ENCODE measurements around the gene CCL7. TPM values are rescaled to one million over a fixed set of nuclear protein-coding genes. Genes with fewer than 3 reads are reported as not detected.

CCL7 gene
- polyA plus RNA-seq, 3 donors from 2014 or later = not detected

GRCh38 chr17:34236281-34236892 is 33.6 kb upstream of the CCL7 start:
- Mint-ChIP-seq H3K27me3 (ENCODE audit: low read depth in 3 of 3) (peaks cover 2 to 11% (median 10%) of the 10 kb centered on the region in 3 donors), H3K36me3 (no peaks in the 10 kb centered on the region)

DNA sequence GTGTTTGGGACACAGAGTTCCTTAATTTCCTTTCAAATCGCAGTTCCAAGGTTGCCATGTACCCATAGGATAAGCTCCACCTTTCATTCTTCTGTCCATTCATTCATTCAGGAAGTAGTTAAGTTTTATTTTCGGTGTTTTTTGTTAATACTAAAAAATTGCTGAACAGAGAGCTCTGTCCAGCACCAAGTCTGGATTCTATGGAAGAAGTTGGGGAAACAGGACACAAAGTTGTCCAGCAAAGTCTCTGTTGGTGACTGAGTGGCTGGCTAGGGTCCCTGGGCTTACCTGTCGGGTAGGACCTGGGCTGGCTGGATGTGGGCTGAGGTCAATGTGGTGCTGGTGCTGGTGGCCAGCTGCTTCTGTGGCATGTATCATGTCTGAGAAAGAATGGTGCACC is 32.6 kb upstream of the CCL7 start:
- no peaks in the 10 kb centered on the region for H3K9me3 Mint-ChIP-seq
- H3K27ac Mint-ChIP-seq = peak overlapping the region in 1 of 6 donors; percentile 78

More at GRCh38 chr17:34236281-34236892, 33.6 kb upstream of the CCL7 start:
- Mint-ChIP-seq H3K4me1 (no peaks in the 10 kb centered on the region), H3K27ac (no peak overlapping the region), H3K9me3 (no peaks in the 10 kb centered on the region), H3K4me3 (no peak overlapping the region)
- no peak for DNase-seq

GRCh38 chr17:34241062-34241461 is 29.0 kb upstream of the CCL7 start:
- no peak overlapping the region for H3K27ac Mint-ChIP-seq
- H3K27me3 Mint-ChIP-seq (ENCODE audit: low read depth in 3 of 3) = peaks cover 2 to 6% (median 5%) of the 10 kb centered on the region in 3 donors
- no peak overlapping the region for H3K4me3 Mint-ChIP-seq
- H3K36me3 Mint-ChIP-seq = no peaks in the 10 kb centered on the region
- no peak for DNase-seq
- H3K9me3 Mint-ChIP-seq = no peaks in the 10 kb centered on the region
- no peaks in the 10 kb centered on the region for H3K4me1 Mint-ChIP-seq

More for the DNA sequence above, 32.6 kb upstream of the CCL7 start:
- H3K4me1 Mint-ChIP-seq = no peaks in the 10 kb centered on the region
- no peak for DNase-seq
- H3K27me3 Mint-ChIP-seq (ENCODE audit: low read depth in 3 of 3) = peaks cover 2 to 10% (median 9%) of the 10 kb centered on the region in 3 donors
- H3K36me3 Mint-ChIP-seq = no peaks in the 10 kb centered on the region
- H3K4me3 Mint-ChIP-seq = no peak overlapping the region

DNA sequence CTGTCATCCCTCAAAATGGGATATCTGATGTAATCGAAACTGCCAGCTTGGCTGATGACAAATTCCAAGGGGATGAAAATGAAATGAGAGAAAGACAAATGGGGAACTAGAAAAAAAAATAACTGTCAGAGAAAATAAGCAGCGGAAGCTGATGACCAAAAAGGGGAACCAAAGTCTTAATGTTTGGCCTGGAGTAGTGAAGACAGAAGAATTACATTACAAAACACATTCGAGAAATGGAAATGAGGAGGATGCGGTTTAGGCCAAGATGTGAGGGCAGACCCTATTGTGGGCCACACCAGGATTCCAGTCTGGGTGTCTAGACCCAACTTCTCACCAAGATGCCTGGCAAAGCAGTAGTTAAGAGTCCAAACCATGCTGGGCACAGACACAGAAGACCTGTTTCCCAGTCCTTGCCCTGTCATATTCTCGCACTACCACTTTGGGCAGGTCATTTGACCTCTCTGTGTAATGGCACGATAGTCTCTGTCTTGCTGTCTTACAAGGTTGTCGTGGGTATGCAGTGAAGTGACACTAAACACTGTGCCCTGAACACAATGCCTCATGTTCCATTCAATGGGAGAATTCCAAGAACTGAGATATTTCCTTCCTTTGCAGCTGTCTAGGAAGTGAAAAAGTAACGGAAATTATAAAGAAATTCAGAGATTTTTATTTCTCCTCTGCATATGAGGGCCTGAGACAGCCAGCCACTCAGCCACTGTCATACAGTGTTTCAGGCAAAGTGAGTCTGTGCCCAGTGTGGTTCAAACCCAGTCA is 27.2 kb upstream of the CCL7 start:
- H3K4me3 Mint-ChIP-seq = no peak overlapping the region
- H3K36me3 Mint-ChIP-seq = no peaks in the 10 kb centered on the region
- DNase-seq = no peak
- no peaks in the 10 kb centered on the region for H3K4me1 Mint-ChIP-seq
- H3K9me3 Mint-ChIP-seq = no peaks in the 10 kb centered on the region
- no peak overlapping the region for H3K27ac Mint-ChIP-seq
- H3K27me3 Mint-ChIP-seq (ENCODE audit: low read depth in 3 of 3) = peaks cover 2 to 5% (median 3%) of the 10 kb centered on the region in 3 donors

GRCh38 chr17:34243364-34244320 is 26.4 kb upstream of the CCL7 start:
- Mint-ChIP-seq H3K36me3 (no peaks in the 10 kb centered on the region), H3K27ac (no peak overlapping the region), H3K27me3 (ENCODE audit: low read depth in 3 of 3) (peaks cover 3 to 5% (median 3%) of the 10 kb centered on the region in 3 donors), H3K4me1 (no peaks in the 10 kb centered on the region), H3K9me3 (no peaks in the 10 kb centered on the region), H3K4me3 (no peak overlapping the region)
- DNase-seq = no peak

DNA sequence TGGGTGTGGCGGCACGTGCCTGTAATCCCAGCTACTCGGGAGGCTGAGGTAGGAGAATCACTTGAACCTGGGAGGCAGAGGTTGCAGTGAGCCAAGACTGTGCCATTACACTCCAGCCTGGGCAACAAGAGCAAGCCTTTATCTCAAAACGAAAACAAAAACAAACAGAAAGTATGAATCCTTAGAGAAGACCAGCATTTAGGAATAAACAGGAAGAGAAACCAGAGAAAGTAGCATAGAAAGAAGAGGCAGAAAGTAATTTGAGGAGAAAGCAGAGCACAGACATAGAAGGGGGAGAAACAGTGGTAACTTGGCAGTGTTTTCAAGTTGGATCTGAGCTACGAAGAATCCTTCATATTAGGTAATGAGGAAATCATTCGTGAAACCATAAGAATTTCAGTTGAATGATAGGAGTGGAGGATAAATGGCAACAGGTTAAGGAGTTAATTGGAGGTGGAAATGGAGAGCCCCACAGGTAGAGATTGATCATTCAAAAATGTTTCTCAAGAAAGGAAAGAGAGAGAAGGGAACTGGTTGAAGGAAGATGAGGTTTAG is 24.6 kb upstream of the CCL7 start:
- Mint-ChIP-seq H3K9me3 (no peaks in the 10 kb centered on the region), H3K36me3 (no peaks in the 10 kb centered on the region), H3K4me1 (no peaks in the 10 kb centered on the region), H3K27me3 (ENCODE audit: low read depth in 3 of 3) (peaks cover 0 to 3% (median 2%) of the 10 kb centered on the region in 3 donors), H3K4me3 (no peak overlapping the region), H3K27ac (no peak overlapping the region)
- no peak for DNase-seq

DNA sequence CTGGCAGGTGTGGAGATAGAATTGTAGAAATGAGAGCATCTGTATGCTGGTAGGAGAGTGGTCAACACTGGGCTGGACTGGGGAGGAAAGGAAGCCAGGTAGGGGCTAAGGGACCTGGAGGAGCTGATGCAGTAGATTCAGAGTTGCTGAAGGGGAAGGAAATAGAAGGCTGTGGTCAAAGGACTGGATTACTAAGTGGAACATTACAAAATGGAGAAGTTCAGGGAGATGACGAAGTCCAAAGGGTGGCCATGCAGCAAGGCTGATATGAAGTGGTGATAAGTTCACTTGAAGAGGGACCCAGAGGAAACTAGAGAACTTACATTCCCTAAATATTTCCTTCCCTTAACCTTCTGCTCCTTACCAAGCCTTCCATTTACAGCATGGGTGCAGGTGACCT is 23.6 kb upstream of the CCL7 start:
- H3K4me1 Mint-ChIP-seq = no peaks in the 10 kb centered on the region
- no peak for DNase-seq
- peak overlapping the region in 1 of 6 donors; percentile 36 for H3K27ac Mint-ChIP-seq
- H3K9me3 Mint-ChIP-seq = no peaks in the 10 kb centered on the region
- no peak overlapping the region for H3K4me3 Mint-ChIP-seq
- peaks cover 0 to 2% (median 0%) of the 10 kb centered on the region in 3 donors for H3K27me3 Mint-ChIP-seq (ENCODE audit: low read depth in 3 of 3)
- no peaks in the 10 kb centered on the region for H3K36me3 Mint-ChIP-seq

- no peak for DNase-seq
- peak overlapping the region in 1 of 6 donors; percentile 36 for H3K27ac Mint-ChIP-seq
These were observed 23.1 kb upstream of the CCL7 start for GRCh38 chr17:34246881-34247280.

GRCh38 chr17:34248511-34249024 is 21.5 kb upstream of the CCL7 start:
- no peaks in the 10 kb centered on the region for H3K4me1 Mint-ChIP-seq
- no peaks in the 10 kb centered on the region for H3K9me3 Mint-ChIP-seq
- no peak overlapping the region for H3K4me3 Mint-ChIP-seq
- no peaks in the 10 kb centered on the region for H3K36me3 Mint-ChIP-seq
- peaks cover 0 to 2% (median 0%) of the 10 kb centered on the region in 3 donors for H3K27me3 Mint-ChIP-seq (ENCODE audit: low read depth in 3 of 3)
- H3K27ac Mint-ChIP-seq = no peak overlapping the region
- DNase-seq = no peak

More at GRCh38 chr17:34246881-34247280, 23.1 kb upstream of the CCL7 start:
- Mint-ChIP-seq H3K9me3 (no peaks in the 10 kb centered on the region), H3K4me3 (no peak overlapping the region), H3K27me3 (ENCODE audit: low read depth in 3 of 3) (peaks cover 0 to 2% (median 0%) of the 10 kb centered on the region in 3 donors), H3K36me3 (no peaks in the 10 kb centered on the region), H3K4me1 (no peaks in the 10 kb centered on the region)

GRCh38 chr17:34249061-34249460 is 21.0 kb upstream of the CCL7 start:
- Mint-ChIP-seq H3K27me3 (ENCODE audit: low read depth in 3 of 3) (peaks cover 0 to 2% (median 2%) of the 10 kb centered on the region in 3 donors), H3K36me3 (no peaks in the 10 kb centered on the region), H3K27ac (no peak overlapping the region), H3K9me3 (no peaks in the 10 kb centered on the region), H3K4me1 (no peaks in the 10 kb centered on the region), H3K4me3 (no peak overlapping the region)
- DNase-seq = no peak

GRCh38 chr17:34249478-34249877 is 20.5 kb upstream of the CCL7 start:
- Mint-ChIP-seq H3K9me3 (no peaks in the 10 kb centered on the region), H3K4me1 (no peaks in the 10 kb centered on the region), H3K27ac (no peak overlapping the region), H3K27me3 (ENCODE audit: low read depth in 3 of 3) (peaks cover 0 to 2% (median 2%) of the 10 kb centered on the region in 3 donors), H3K4me3 (no peak overlapping the region), H3K36me3 (no peaks in the 10 kb centered on the region)
- DNase-seq = no peak

GRCh38 chr17:34251186-34251585 is 18.8 kb upstream of the CCL7 start:
- H3K36me3 Mint-ChIP-seq = no peaks in the 10 kb centered on the region
- peaks cover 0 to 7% (median 3%) of the 10 kb centered on the region in 3 donors for H3K27me3 Mint-ChIP-seq (ENCODE audit: low read depth in 3 of 3)
- H3K9me3 Mint-ChIP-seq = peaks cover 0 to 1% (median 0%) of the 10 kb centered on the region in 6 donors
- no peak for DNase-seq
- no peaks in the 10 kb centered on the region for H3K4me1 Mint-ChIP-seq
- H3K4me3 Mint-ChIP-seq = no peak overlapping the region
- H3K27ac Mint-ChIP-seq = no peak overlapping the region

GRCh38 chr17:34252095-34252443 is 18.0 kb upstream of the CCL7 start:
- Mint-ChIP-seq H3K9me3 (peaks cover 0 to 1% (median 0%) of the 10 kb centered on the region in 6 donors), H3K36me3 (no peaks in the 10 kb centered on the region), H3K4me3 (no peak overlapping the region), H3K4me1 (no peaks in the 10 kb centered on the region), H3K27ac (no peak overlapping the region), H3K27me3 (ENCODE audit: low read depth in 3 of 3) (peaks cover 0 to 9% (median 6%) of the 10 kb centered on the region in 3 donors)
- DNase-seq = no peak
